Tibial nerve (tissue), 4 donors: ENCODE measurements around the gene KLRF2.

ENCODE experiments used
- EP300 ChIP-seq, 2 donors: sonication (generic); formaldehyde crosslinking; IDR thresholded peaks; one replicate each; pipeline ENCODE4 v1.6.1; 2017; ENCODE audit warnings: antibody characterized with exemption in 2 of 2, mild to moderate bottlenecking in 1 of 2
- POLR2A ChIP-seq, 2 donors: fragments of 450-650 bp; IDR thresholded peaks; one replicate each; pipeline ENCODE4 v1.6.1; 2017; ENCODE audit warnings: antibody characterized with exemption in 2 of 2, mild to moderate bottlenecking in 2 of 2, moderate library complexity in 2 of 2
- TF ChIP-seq, protein P1 (sequence below), 5 experiments: fragments of 200-600 bp in 3 of 5; fragments of 450-650 bp in 2 of 5; sonication (generic) in 3 of 5; IDR thresholded peaks; one replicate each; pipeline ENCODE4 v1.5.1; 2016 to 2019; ENCODE audit warnings: antibody characterized with exemption in 5 of 5, mild to moderate bottlenecking in 3 of 5, moderate library complexity in 2 of 5

DNA sequence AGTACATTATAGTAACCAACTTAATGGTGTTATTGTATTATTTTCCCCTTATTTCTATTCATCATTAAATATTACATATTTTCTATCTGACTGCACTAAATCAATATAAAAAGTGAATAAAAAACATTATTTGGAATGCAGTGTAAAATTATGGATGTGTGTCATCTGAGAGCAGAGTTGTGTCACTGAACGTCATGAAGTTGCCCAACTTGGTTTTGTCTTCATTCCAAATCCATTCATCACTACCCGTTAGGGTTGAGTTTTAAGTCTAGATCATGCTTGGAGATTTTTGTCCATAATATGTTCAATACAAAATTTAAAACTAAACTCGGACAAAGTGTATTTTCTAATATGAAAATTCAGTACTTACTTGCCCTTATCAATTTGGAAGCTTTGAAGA, 37.9 kb upstream of the KLRF2 start:
- TF ChIP-seq, protein P1, sequence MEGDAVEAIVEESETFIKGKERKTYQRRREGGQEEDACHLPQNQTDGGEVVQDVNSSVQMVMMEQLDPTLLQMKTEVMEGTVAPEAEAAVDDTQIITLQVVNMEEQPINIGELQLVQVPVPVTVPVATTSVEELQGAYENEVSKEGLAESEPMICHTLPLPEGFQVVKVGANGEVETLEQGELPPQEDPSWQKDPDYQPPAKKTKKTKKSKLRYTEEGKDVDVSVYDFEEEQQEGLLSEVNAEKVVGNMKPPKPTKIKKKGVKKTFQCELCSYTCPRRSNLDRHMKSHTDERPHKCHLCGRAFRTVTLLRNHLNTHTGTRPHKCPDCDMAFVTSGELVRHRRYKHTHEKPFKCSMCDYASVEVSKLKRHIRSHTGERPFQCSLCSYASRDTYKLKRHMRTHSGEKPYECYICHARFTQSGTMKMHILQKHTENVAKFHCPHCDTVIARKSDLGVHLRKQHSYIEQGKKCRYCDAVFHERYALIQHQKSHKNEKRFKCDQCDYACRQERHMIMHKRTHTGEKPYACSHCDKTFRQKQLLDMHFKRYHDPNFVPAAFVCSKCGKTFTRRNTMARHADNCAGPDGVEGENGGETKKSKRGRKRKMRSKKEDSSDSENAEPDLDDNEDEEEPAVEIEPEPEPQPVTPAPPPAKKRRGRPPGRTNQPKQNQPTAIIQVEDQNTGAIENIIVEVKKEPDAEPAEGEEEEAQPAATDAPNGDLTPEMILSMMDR (IDR thresholded peaks at IDR 0.05) = no peak
- TF ChIP-seq POLR2A (IDR thresholded peaks at IDR 0.05) (no peak), EP300 (IDR thresholded peaks at IDR 0.05) (no peak)
